H9 (cell line): ENCODE data around the gene CHAMP1. TPM values are rescaled to one million over a fixed set of nuclear protein-coding genes. Genes with fewer than 3 reads are reported as not detected.

Source experiments
- DNase-seq: peaks from one replicate; pipeline ENCODE4 v3.0.0-alpha.2; 2017
- H2AFZ ChIP-seq: one replicate; pipeline ENCODE4 v1.6.1; 2013; ENCODE audit warnings: mild to moderate bottlenecking, low read length, control low read depth, moderate library complexity
- H2AK5ac ChIP-seq: 2 replicates; pipeline ENCODE4 v1.6.1; 2013; ENCODE audit warnings: low read length, control low read depth, mixed read lengths; ENCODE audit not compliant: insufficient read length
- H2BK120ac ChIP-seq: one replicate; pipeline ENCODE4 v1.6.1; 2013; ENCODE audit warnings: low read depth, mild to moderate bottlenecking, low read length, control low read depth, inconsistent platforms; ENCODE audit not compliant: poor library complexity, severe bottlenecking
- H2BK12ac ChIP-seq: 2 replicates; pipeline ENCODE4 v1.6.1; 2013; ENCODE audit warnings: low read length, control low read depth, mixed read lengths, low read depth; ENCODE audit not compliant: insufficient read length
- H2BK15ac ChIP-seq: 2 replicates; pipeline ENCODE4 v1.6.1; 2013; ENCODE audit warnings: low read depth, low read length, control low read depth
- H2BK20ac ChIP-seq: one replicate; pipeline ENCODE4 v1.6.1; 2013; ENCODE audit warnings: low read depth, mild to moderate bottlenecking, low read length, control low read depth, inconsistent platforms; ENCODE audit not compliant: poor library complexity, severe bottlenecking
- H2BK5ac ChIP-seq: 2 replicates; pipeline ENCODE4 v1.6.1; 2013; ENCODE audit warnings: low read length, control low read depth, mixed read lengths; ENCODE audit not compliant: insufficient read length
- H3K14ac ChIP-seq: 2 replicates; pipeline ENCODE4 v1.6.1; 2013; ENCODE audit warnings: low read length, control low read depth; ENCODE audit not compliant: insufficient read depth
- H3K18ac ChIP-seq: 2 replicates; pipeline ENCODE4 v1.6.1; 2013; ENCODE audit warnings: low read depth, mild to moderate bottlenecking, mixed read lengths, low read length, control low read depth; ENCODE audit not compliant: insufficient read length
- H3K23ac ChIP-seq: 2 replicates; pipeline ENCODE4 v1.6.1; 2013; ENCODE audit warnings: low read length, control low read depth, mixed read lengths, low read depth; ENCODE audit not compliant: insufficient read length
- H3K23me2 ChIP-seq: 2 replicates; pipeline ENCODE4 v1.6.1; 2013; ENCODE audit warnings: low read depth, mild to moderate bottlenecking, mixed read lengths, low read length, control low read depth; ENCODE audit not compliant: insufficient read length, poor library complexity, severe bottlenecking
- H3K27ac ChIP-seq: 2 replicates; pipeline ENCODE4 v1.5.1; 2013; ENCODE audit warnings: low read length, control low read depth, mixed read lengths, low read depth; ENCODE audit not compliant: insufficient read length
- H3K27me3 ChIP-seq: 2 replicates; pipeline ENCODE4 v1.6.1; 2013; ENCODE audit warnings: low read length, control low read depth, inconsistent platforms; ENCODE audit not compliant: insufficient read depth
- H3K4ac ChIP-seq: 2 replicates; pipeline ENCODE4 v1.6.1; 2013; ENCODE audit warnings: low read depth, mild to moderate bottlenecking, control low read depth, inconsistent platforms, low read length, moderate library complexity
- H3K4me1 ChIP-seq: 2 replicates; pipeline ENCODE4 v1.6.1; 2013; ENCODE audit warnings: low read length, control low read depth, inconsistent platforms; ENCODE audit not compliant: insufficient read depth
- H3K4me2 ChIP-seq: 2 replicates; pipeline ENCODE4 v1.6.1; 2013; ENCODE audit warnings: low read length, control low read depth, mixed read lengths; ENCODE audit not compliant: insufficient read length, insufficient read depth
- H3K56ac ChIP-seq: 2 replicates; pipeline ENCODE4 v1.6.1; 2013; ENCODE audit warnings: low read depth, mild to moderate bottlenecking, mixed read lengths, low read length, control low read depth; ENCODE audit not compliant: insufficient read length
- H3K79me1 ChIP-seq: 2 replicates; pipeline ENCODE4 v1.6.1; 2013; ENCODE audit warnings: low read depth, mild to moderate bottlenecking, moderate library complexity, low read length, control low read depth, inconsistent platforms; ENCODE audit not compliant: insufficient read depth, poor library complexity, severe bottlenecking
- H3K79me2 ChIP-seq: 2 replicates; pipeline ENCODE4 v1.6.1; 2013; ENCODE audit warnings: low read length, control low read depth, inconsistent platforms; ENCODE audit not compliant: insufficient read depth
- H3K9ac ChIP-seq: 2 replicates; pipeline ENCODE4 v1.6.1; 2013; ENCODE audit warnings: low read length, control low read depth, mixed read lengths; ENCODE audit not compliant: insufficient read length; ENCODE audit errors: extremely low read depth
- H3K9me3 ChIP-seq: one replicate; pipeline ENCODE4 v1.6.1; 2013; ENCODE audit warnings: low read depth, low read length, inconsistent platforms; ENCODE audit not compliant: control insufficient read depth
- H3T11ph ChIP-seq: one replicate; pipeline ENCODE4 v1.6.1; 2013; ENCODE audit warnings: mild to moderate bottlenecking, low read length, control low read depth, inconsistent platforms
- H4K20me1 ChIP-seq: one replicate; pipeline ENCODE4 v1.6.1; 2013; ENCODE audit not compliant: control insufficient read depth, insufficient read length, insufficient read depth
- H4K5ac ChIP-seq: 2 replicates; pipeline ENCODE4 v1.6.1; 2013; ENCODE audit warnings: low read depth, mild to moderate bottlenecking, mixed read lengths, low read length, control low read depth; ENCODE audit not compliant: insufficient read length
- H4K8ac ChIP-seq: replicated peaks from 2 replicates; pipeline ENCODE4 v1.6.1; 2013; ENCODE audit warnings: low read length, control low read depth, mixed read lengths, low read depth; ENCODE audit not compliant: insufficient read length
- H4K91ac ChIP-seq: 2 replicates; pipeline ENCODE4 v1.6.1; 2013; ENCODE audit warnings: low read depth, mild to moderate bottlenecking, moderate library complexity, mixed read lengths, low read length, control low read depth; ENCODE audit not compliant: insufficient read length
- H3K27ac Mint-ChIP-seq, 3 experiments: 2 replicates in 2 of 3; 3 replicates in 1 of 3; pipeline ENCODE4 v1.8.0; 2020 to 2021; ENCODE audit warnings: mixed read lengths in 3 of 3, mild to moderate bottlenecking in 1 of 3, moderate library complexity in 1 of 3
- H3K27me3 Mint-ChIP-seq: 2 replicates; pipeline ENCODE4 v1.8.0; 2021; ENCODE audit warnings: low read depth, mild to moderate bottlenecking, moderate library complexity, mixed read lengths
- H3K36me3 Mint-ChIP-seq, 3 experiments: 2 replicates in 2 of 3; 3 replicates in 1 of 3; pipeline ENCODE4 v1.8.0; 2020 to 2021; ENCODE audit warnings: low read depth in 3 of 3, mixed read lengths in 3 of 3; ENCODE audit not compliant: insufficient read depth in 1 of 3
- H3K4me1 Mint-ChIP-seq, 2 experiments: 2 replicates each; pipeline ENCODE4 v1.8.0; 2020; ENCODE audit warnings: mixed read lengths in 2 of 2
- H3K4me3 Mint-ChIP-seq, 2 experiments: 2 replicates in 1 of 2; 3 replicates in 1 of 2; pipeline ENCODE4 v1.8.0; 2020 to 2021; ENCODE audit warnings: mild to moderate bottlenecking in 2 of 2, mixed read lengths in 2 of 2, moderate library complexity in 1 of 2
- H3K9me3 Mint-ChIP-seq, 2 experiments: 2 replicates in 1 of 2; 3 replicates in 1 of 2; pipeline ENCODE4 v1.8.0; 2020; ENCODE audit warnings: mild to moderate bottlenecking in 2 of 2, mixed read lengths in 2 of 2, moderate library complexity in 1 of 2
- CTCF ChIP-seq: fragments of 200-600 bp; sonication (generic); conservative IDR thresholded peaks from 3 replicates; pipeline ENCODE4 v1.8.0; 2021; ENCODE audit warnings: antibody characterized with exemption, mild to moderate bottlenecking
- WGBS: extraction: QIAGEN DNeasy Blood & Tissue Kit; methylation state at CpG from one replicate; pipeline ENCODE4 v1.1.7; 2013; ENCODE audit warnings: missing lambda C conversion rate, low lambda C conversion rate, mixed read lengths; ENCODE audit not compliant: insufficient read length; ENCODE audit errors: extremely low coverage; 5-methylcytosine and 5-hydroxymethylcytosine counted together
- total RNA-seq: library from RNA; stranded (reverse); gene quantifications from 2 replicates; pipeline ENCODE4 v1.2.1, GENCODE V29; 2021

CHAMP1 gene
- total RNA-seq, 1 experiment from 2014 or later = 62.1 TPM

GRCh38 chr13:114285166-114285808, 29.0 kb upstream of the CHAMP1 start:
- Histone ChIP-seq H4K8ac (no peak overlapping the region), H2AFZ (no peak overlapping the region), H2BK5ac (no peak overlapping the region), H3K18ac (no peak overlapping the region), H3K27ac (no peak overlapping the region), H3K14ac (no peak overlapping the region), H3K27me3 (no peaks in the 10 kb centered on the region), H3K23ac (no peak overlapping the region), H3K4me1 (no peaks in the 10 kb centered on the region), H4K20me1 (no peaks in the 10 kb centered on the region), H4K5ac (no peak overlapping the region), H3K9ac (no peak overlapping the region), H3T11ph (no peak overlapping the region), H3K9me3 (no peaks in the 10 kb centered on the region), H3K23me2 (no peaks in the 10 kb centered on the region), H3K4ac (no peak overlapping the region), H3K4me2 (no peak overlapping the region), H3K56ac (no peak overlapping the region), H2BK120ac (no peak overlapping the region), H2BK20ac (no peak overlapping the region), H2AK5ac (no peak overlapping the region), H3K79me1 (no peaks in the 10 kb centered on the region), H2BK15ac (no peak overlapping the region), H4K91ac (no peak overlapping the region), H2BK12ac (no peak overlapping the region), H3K79me2 (peaks cover 4% of the 10 kb centered on the region; the same call in 1 of the 2 replicates)
- H3K9me3 Mint-ChIP-seq = no peaks in the 10 kb centered on the region
- H3K4me3 Mint-ChIP-seq = no peak overlapping the region; a peak in 1 of 5 replicates
- H3K27ac Mint-ChIP-seq = 0 out of 7 replicates have a peak overlapping the region, but pooled peaks of 1 of the 3 experiments have one; percentile 46
- WGBS = no CpG with 5 or more reads among the region's 4 CpGs
- no peaks in the 10 kb centered on the region; the same call in 1 of the 2 replicates for H3K27me3 Mint-ChIP-seq
- H3K36me3 Mint-ChIP-seq = peaks cover 42 to 73% (median 61%) of the 10 kb centered on the region in 3 experiments
- TF ChIP-seq CTCF = no peak
- no peak for DNase-seq
- H3K4me1 Mint-ChIP-seq = peaks cover 11 to 12% of the 10 kb centered on the region in 2 experiments
